ENCODE data around the gene FAF1.

- TF ChIP-seq CTCF (IDR thresholded peaks at IDR 0.05 in 4 of 5, conservative IDR thresholded peaks at IDR 0.05 in 1 of 5) (no peak), POLR2A (IDR thresholded peaks at IDR 0.05) (no peak)
Observed at GRCh38 chr1:50610563-50610962, 349.5 kb downstream of the FAF1 start.
